GM20431 (cell line): ENCODE measurements around the gene SLC22A3.
"Not testable (repeated sequence)": the region's sequence is repeated elsewhere in the genome, so short reads cannot be mapped to it uniquely, and the experiment has no call there.

Source experiments
- in situ Hi-C: fragments of 300-500 bp; cut with MseI, MboI; formaldehyde crosslinking; loops from one replicate; pipeline ENCODE4 v1.15.0; 2020; ENCODE audit warnings: low sequenced_read_pairs; ENCODE audit not compliant: unreplicated experiment

The SLC22A3 gene

GRCh38 chr6:160348223-160349019 is at the start of gene SLC22A3:
SLC22A3 (plus strand) TSS chr6:160348378; CDS start chr6:160348420, 42 bp downstream.
- in situ Hi-C loops = no loop called here

GRCh38 chr6:160299559-160299958 is 48.6 kb upstream of the SLC22A3 start:
- in situ Hi-C loops = no loop called here

- in situ Hi-C loops = no loop called here
Measured at GRCh38 chr6:160300076-160300695, 48.0 kb upstream of the SLC22A3 start.

- in situ Hi-C loops = no loop called here
Measured at GRCh38 chr6:160301339-160301738, 46.8 kb upstream of the SLC22A3 start.

- in situ Hi-C loops = not testable (repeated sequence)
Measured at GRCh38 chr6:160302431-160303082, 45.6 kb upstream of the SLC22A3 start.

- in situ Hi-C loops = no loop called here
Measured at GRCh38 chr6:160303806-160304205, 44.4 kb upstream of the SLC22A3 start.

- in situ Hi-C loops = no loop called here
Measured at GRCh38 chr6:160305926-160306713, 42.1 kb upstream of the SLC22A3 start.

GRCh38 chr6:160309718-160310117 is 38.5 kb upstream of the SLC22A3 start:
- in situ Hi-C loops = no loop called here

- in situ Hi-C loops = no loop called here
Measured at GRCh38 chr6:160312900-160313299, 35.3 kb upstream of the SLC22A3 start.

GRCh38 chr6:160315310-160315709 is 32.9 kb upstream of the SLC22A3 start:
- in situ Hi-C loops = no loop called here

- in situ Hi-C loops = no loop called here
Measured at GRCh38 chr6:160316261-160316660, 31.9 kb upstream of the SLC22A3 start.

GRCh38 chr6:160319246-160319645 is 28.9 kb upstream of the SLC22A3 start:
- in situ Hi-C loops = no loop called here

GRCh38 chr6:160321729-160322505 is 26.3 kb upstream of the SLC22A3 start:
- in situ Hi-C loops = no loop called here

GRCh38 chr6:160327981-160328380 is 20.2 kb upstream of the SLC22A3 start:
- in situ Hi-C loops = no loop called here

GRCh38 chr6:160328447-160328846 is 19.7 kb upstream of the SLC22A3 start:
- in situ Hi-C loops = no loop called here

- in situ Hi-C loops = no loop called here
Measured at GRCh38 chr6:160329188-160329587, 19.0 kb upstream of the SLC22A3 start.

- in situ Hi-C loops = no loop called here
Measured at GRCh38 chr6:160330619-160331018, 17.6 kb upstream of the SLC22A3 start.

GRCh38 chr6:160331204-160331603 is 17.0 kb upstream of the SLC22A3 start:
- in situ Hi-C loops = no loop called here

- in situ Hi-C loops = no loop called here
Measured at GRCh38 chr6:160331753-160332152, 16.4 kb upstream of the SLC22A3 start.

GRCh38 chr6:160333101-160333500 is 15.1 kb upstream of the SLC22A3 start:
- in situ Hi-C loops = no loop called here
